HepG2 (cell line): Measurements from ENCODE around the gene KLHL33. TPM values are rescaled to one million over a fixed set of nuclear protein-coding genes. Genes with fewer than 3 reads are reported as not detected.

ENCODE experiments used
- ATAC-seq: fragments of 200-7000 bp; cut with Tn5 transposase; 3 replicates; pipeline ENCODE4 v1.9.1; 2020; ENCODE audit warnings: mild to moderate bottlenecking, moderate library complexity
- BruUV-seq: library from RNA; stranded (reverse); fragments of 400-500 nt; replicated peaks from 2 replicates; lab custom pipeline; 2021; lab: Mats Ljungman, UMichigan
- CTCF ChIA-PET: fragments of 300-600 bp; formaldehyde crosslinking; extraction: SDS; loops from one replicate; lab custom pipeline; 2021; ENCODE audit warnings: low total read pairs, inconsistent platforms, low intra/inter-chr PET ratio; lab: Yijun Ruan, JAX
- POLR2A ChIA-PET: fragments of 350-600 bp; sonication (Branson Sonifier 250); formaldehyde crosslinking; loops from one replicate; lab custom pipeline; 2020; ENCODE audit warnings: antibody characterized with exemption, inconsistent platforms; lab: Yijun Ruan, JAX
- DNase-seq: peaks from one replicate; pipeline ENCODE4 v3.0.0-alpha.2; 2015; ENCODE audit warnings: low spot score
- FAIRE-seq: peaks from 3 replicates; lab custom pipeline; 2011; peaks lifted over from hg19 to GRCh38; lab: Jason Lieb, UNC
- H2AFZ ChIP-seq: one replicate; pipeline ENCODE4 v1.6.1; 2011; ENCODE audit warnings: low read length, inconsistent platforms
- H3K27ac ChIP-seq: fragments of 300-600 bp; 3 replicates; pipeline ENCODE4 v1.8.0; 2011; ENCODE audit warnings: mixed run types, mild to moderate bottlenecking, mixed read lengths, low read length, inconsistent platforms; ENCODE audit not compliant: insufficient read depth; ENCODE audit errors: extremely low read length
- H3K27me3 ChIP-seq, 2 experiments: fragments of 200-600 bp in 1 of 2; 2 replicates in 1 of 2; 3 replicates in 1 of 2; pipeline versions ENCODE4 v1.6.0 to v1.8.0; 2011; ENCODE audit warnings: low read length in 2 of 2, mild to moderate bottlenecking in 2 of 2, moderate library complexity in 2 of 2, inconsistent platforms in 1 of 2; ENCODE audit not compliant: insufficient read depth in 2 of 2, control insufficient read depth in 1 of 2
- H3K36me3 ChIP-seq, 2 experiments: fragments of 200-600 bp in 1 of 2; replicated peaks in 1 of 2; 2 replicates in 1 of 2; 3 replicates in 1 of 2; pipeline versions ENCODE4 v1.5.1 to v1.8.0; 2011; ENCODE audit warnings: low read length in 2 of 2, inconsistent platforms in 1 of 2; ENCODE audit not compliant: insufficient read depth in 2 of 2, control insufficient read depth in 1 of 2
- H3K4me1 ChIP-seq: 2 replicates; pipeline ENCODE4 v1.5.1; 2012; ENCODE audit warnings: low read length, inconsistent platforms; ENCODE audit not compliant: insufficient read depth
- H3K4me2 ChIP-seq: 2 replicates; pipeline ENCODE4 v1.6.0; 2011; ENCODE audit warnings: low read depth, low read length, inconsistent platforms
- H3K4me3 ChIP-seq, 3 experiments: fragments of 200-600 bp in 1 of 3; sonication (generic), shearing (Covaris generic) in 1 of 3; replicated peaks in 1 of 3; 2 replicates each; pipeline ENCODE4 v1.5.1; 2011 to 2016; ENCODE audit warnings: low read length in 3 of 3, inconsistent platforms in 2 of 3, low read depth in 2 of 3, mild to moderate bottlenecking in 2 of 3, control low read depth in 1 of 3, mixed read lengths in 1 of 3; ENCODE audit not compliant: insufficient read depth in 1 of 3
- H3K79me2 ChIP-seq: one replicate; pipeline ENCODE4 v1.6.1; 2011; ENCODE audit warnings: low read length, inconsistent platforms; ENCODE audit not compliant: insufficient read depth
- H3K9ac ChIP-seq: 2 replicates; pipeline ENCODE4 v1.6.0; 2011; ENCODE audit warnings: mild to moderate bottlenecking, low read depth, low read length, inconsistent platforms; ENCODE audit not compliant: insufficient read depth
- H3K9me3 ChIP-seq: 2 replicates; pipeline ENCODE4 v1.5.1; 2012; ENCODE audit warnings: mild to moderate bottlenecking, low read length
- H4K20me1 ChIP-seq: 2 replicates; pipeline ENCODE4 v1.6.0; 2011; ENCODE audit warnings: inconsistent platforms, mild to moderate bottlenecking, low read length, moderate library complexity; ENCODE audit not compliant: insufficient read depth
- AGO2 ChIP-seq: fragments of 200-400 bp; formaldehyde crosslinking; optimal IDR thresholded peaks from 2 replicates; pipeline ENCODE3; 2017; ENCODE audit warnings: mild to moderate bottlenecking, low read depth, low read length, moderate library complexity
- ASH2L ChIP-seq: fragments of 300-600, 200-600 bp; sonication (generic); IDR thresholded peaks from 2 replicates; pipeline ENCODE4 v1.7.0; 2017; ENCODE audit warnings: low read depth, mild to moderate bottlenecking, moderate library complexity, mixed read lengths, low read length; ENCODE audit not compliant: insufficient read length
- ELF3 ChIP-seq: IDR thresholded peaks from 2 replicates; pipeline ENCODE4 v1.6.1; 2016; ENCODE audit warnings: missing genetic modification reagents, missing compliant biosample characterization
- FOSL1 ChIP-seq: sonication (generic); formaldehyde crosslinking; IDR thresholded peaks from 2 replicates; pipeline ENCODE4 v1.9.0; 2021; ENCODE audit warnings: missing genetic modification reagents, borderline replicate concordance
- HDAC1 ChIP-seq: sonication (generic); formaldehyde crosslinking; IDR thresholded peaks from 2 replicates; pipeline ENCODE4 v1.5.1; 2020; ENCODE audit warnings: mild to moderate bottlenecking, missing genetic modification reagents
- HIC2 ChIP-seq: sonication (generic); formaldehyde crosslinking; IDR thresholded peaks from 2 replicates; pipeline ENCODE4 v1.9.0; 2022; ENCODE audit warnings: low read depth, missing genetic modification reagents
- HINFP ChIP-seq: sonication (generic); formaldehyde crosslinking; IDR thresholded peaks from 2 replicates; pipeline ENCODE4 v1.4.0; 2020; ENCODE audit warnings: low read depth, mild to moderate bottlenecking, missing genetic modification reagents
- MEF2D ChIP-seq: sonication (generic); formaldehyde crosslinking; IDR thresholded peaks from 2 replicates; pipeline ENCODE4 v1.5.1; 2020; ENCODE audit warnings: mild to moderate bottlenecking, missing genetic modification reagents
- POLR2AphosphoS5 ChIP-seq: IDR thresholded peaks from 2 replicates; pipeline ENCODE4 v1.6.1; 2012; ENCODE audit warnings: low read depth, low read length
- SAP130 ChIP-seq: IDR thresholded peaks from 2 replicates; pipeline ENCODE4 v1.6.1; 2016; ENCODE audit warnings: low read depth
- SYNCRIP ChIP-seq: fragments of 200-400 bp; formaldehyde crosslinking; IDR thresholded peaks from 2 replicates; pipeline ENCODE4 v1.6.1; 2018; ENCODE audit warnings: mild to moderate bottlenecking, low read depth, low read length; ENCODE audit not compliant: insufficient read depth
- ZEB1 ChIP-seq: IDR thresholded peaks from 2 replicates; pipeline ENCODE4 v1.6.1; 2012; ENCODE audit warnings: mild to moderate bottlenecking, low read depth, inconsistent platforms; ENCODE audit not compliant: insufficient replicate concordance
- ZMAT3 ChIP-seq: sonication (generic); formaldehyde crosslinking; conservative IDR thresholded peaks from 2 replicates; pipeline ENCODE4 v1.7.0; 2021; ENCODE audit warnings: missing genetic modification reagents
- ZNF580 ChIP-seq: IDR thresholded peaks from 2 replicates; pipeline ENCODE4 v1.6.1; 2016; ENCODE audit warnings: low read depth, borderline replicate concordance
- WGBS: methylation state at CpG from one replicate; pipeline ENCODE4 v1.1.6; 2017; ENCODE audit warnings: low lambda C conversion rate; 5-methylcytosine and 5-hydroxymethylcytosine counted together
- in situ Hi-C: cut with HindIII; loops from 2 replicates; pipeline ENCODE4 v1.10.0; 2017; ENCODE audit warnings: low pct_unique_long_range_greater_than_20kb; ENCODE audit not compliant: extremely low pct_ligation_motif_present
- intact Hi-C: fragments of 100-400 bp; cut with micrococcal nuclease; formaldehyde crosslinking; loops from one replicate; pipeline ENCODE4 v1.10.0; 2022; ENCODE audit not compliant: unreplicated experiment
- polyA plus RNA-seq, 8 experiments: library from polyadenylated mRNA; depleted of rRNA in 3 of 8; stranded (reverse) in 7 of 8; unstranded in 1 of 8; fragments of >200 nt; fragmentation: Illumina TruSeq in 4 of 8; extraction: Trizol in 4 of 8; gene quantifications; 2 replicates each; pipeline versions ENCODE4 v1.2.1 to v1.2.3, GENCODE V29; 2011 to 2016; ENCODE audit warnings: low read depth in 4 of 8, missing spikeins in 1 of 8, mixed read lengths in 1 of 8; ENCODE audit not compliant: insufficient read depth in 1 of 8
- total RNA-seq, 5 experiments: library from RNA; depleted of rRNA; stranded (reverse); fragments of >200 nt; fragmentation: Illumina TruSeq; extraction: Trizol; gene quantifications; 2 replicates each; pipeline ENCODE4 v1.2.3, GENCODE V29; 2016; ENCODE audit warnings: low read depth in 1 of 5
- TF ChIP-seq, protein P1 (sequence below): sonication (generic); formaldehyde crosslinking; IDR thresholded peaks from 2 replicates; pipeline ENCODE4 v1.8.0; 2022; ENCODE audit warnings: missing genetic modification reagents, mild to moderate bottlenecking, moderate library complexity, borderline replicate concordance

KLHL33 gene
- total and polyA plus RNA-seq, 2 of the 13 experiments (the other 11 are each of a cell fraction or from before 2014, with no cell fraction given) = not detected

DNA sequence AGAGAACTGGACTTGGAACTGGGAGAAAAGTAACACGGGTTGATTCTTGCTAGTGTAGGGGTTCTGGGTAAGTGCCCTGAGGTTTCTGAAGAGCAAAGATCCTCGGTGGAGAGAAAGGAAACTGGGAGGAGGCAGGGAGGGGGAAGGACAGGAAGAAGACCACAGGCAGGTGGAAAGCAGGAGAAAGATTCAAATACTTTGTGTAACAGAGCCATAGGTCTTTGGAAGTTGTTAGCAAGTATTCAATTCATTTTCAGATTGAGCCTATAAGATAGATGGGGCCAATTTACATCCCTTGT, 34.6 kb upstream of the KLHL33 start:
- no peak for DNase-seq
- H3K36me3 ChIP-seq = peaks cover 4 to 23% of the 10 kb centered on the region in 2 experiments
- peak overlapping the region; percentile 70 for H3K9ac ChIP-seq
- intact Hi-C loops = no loop called here
- peaks cover 17% of the 10 kb centered on the region for H3K79me2 ChIP-seq
- no peak for FAIRE-seq
- H3K27me3 ChIP-seq = no peaks in the 10 kb centered on the region
- ATAC-seq = no peak
- peak overlapping the region; percentile 78 for H2AFZ ChIP-seq
- H3K27ac ChIP-seq = peak overlapping the region; percentile 53
- H3K4me1 ChIP-seq = peaks cover 46% of the 10 kb centered on the region
- in situ Hi-C loops = loop anchor here (25.0 kb wide), 2 partner anchors 133 to 142 kb away; partner anchors contain the start of genes CCNB1IP1 and PARP2
- peak overlapping the region; percentile 99 for H3K4me2 ChIP-seq
- 0% methylated on average over 2 of the region's 2 CpGs for WGBS
- no TSS peak for BruUV-seq
- ChIA-PET POLR2A (interaction anchor here (0.7 to 4.1 kb wide), 9 partner anchors 9 to 211 kb away, joined by 3 to 46 read pairs (median 6); partner anchors contain the start of genes APEX1, OSGEP, PARP2 and PIP4P1), CTCF (no interaction called here)
- peak overlapping the region; percentile 54 to 93 (median 74) for H3K4me3 ChIP-seq
- H3K9me3 ChIP-seq = no peaks in the 10 kb centered on the region
- no peaks in the 10 kb centered on the region for H4K20me1 ChIP-seq
- no peak for TF ChIP-seq ZMAT3 (CRISPR knock-in tag)
- TF ChIP-seq HDAC1 (CRISPR knock-in tag) = peak; percentile 13; the same call in 1 of the 2 replicates
- peak; percentile 5 for TF ChIP-seq ASH2L
- TF ChIP-seq HIC2 (CRISPR knock-in tag) = no peak
- no peak for TF ChIP-seq AGO2
- TF ChIP-seq MEF2D (CRISPR knock-in tag) = peak; percentile 22; the same call in 1 of the 2 replicates
- no peak for TF ChIP-seq POLR2AphosphoS5
- TF ChIP-seq, protein P1, sequence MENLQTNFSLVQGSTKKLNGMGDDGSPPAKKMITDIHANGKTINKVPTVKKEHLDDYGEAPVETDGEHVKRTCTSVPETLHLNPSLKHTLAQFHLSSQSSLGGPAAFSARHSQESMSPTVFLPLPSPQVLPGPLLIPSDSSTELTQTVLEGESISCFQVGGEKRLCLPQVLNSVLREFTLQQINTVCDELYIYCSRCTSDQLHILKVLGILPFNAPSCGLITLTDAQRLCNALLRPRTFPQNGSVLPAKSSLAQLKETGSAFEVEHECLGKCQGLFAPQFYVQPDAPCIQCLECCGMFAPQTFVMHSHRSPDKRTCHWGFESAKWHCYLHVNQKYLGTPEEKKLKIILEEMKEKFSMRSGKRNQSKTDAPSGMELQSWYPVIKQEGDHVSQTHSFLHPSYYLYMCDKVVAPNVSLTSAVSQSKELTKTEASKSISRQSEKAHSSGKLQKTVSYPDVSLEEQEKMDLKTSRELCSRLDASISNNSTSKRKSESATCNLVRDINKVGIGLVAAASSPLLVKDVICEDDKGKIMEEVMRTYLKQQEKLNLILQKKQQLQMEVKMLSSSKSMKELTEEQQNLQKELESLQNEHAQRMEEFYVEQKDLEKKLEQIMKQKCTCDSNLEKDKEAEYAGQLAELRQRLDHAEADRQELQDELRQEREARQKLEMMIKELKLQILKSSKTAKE (CRISPR knock-in tag) = no peak
- TF ChIP-seq SAP130 = peak; percentile 3; the same call in 1 of the 2 replicates
- no peak for TF ChIP-seq FOSL1 (CRISPR knock-in tag)
- peak; percentile 38 for TF ChIP-seq ZEB1
- TF ChIP-seq HINFP = no peak
- no peak for TF ChIP-seq ZNF580 (CRISPR knock-in tag)
- TF ChIP-seq ELF3 (CRISPR knock-in tag) = no peak; the same call in 1 of the 2 replicates
- TF ChIP-seq SYNCRIP = no peak
